ENCODE results near the gene RNASEH2A.

GRCh38 chr19:12836529-12836863, 30.1 kb downstream of the RNASEH2A start:
- TF ChIP-seq POLR2A (IDR thresholded peaks at IDR 0.05): no peak
- TF ChIP-seq, protein P1, sequence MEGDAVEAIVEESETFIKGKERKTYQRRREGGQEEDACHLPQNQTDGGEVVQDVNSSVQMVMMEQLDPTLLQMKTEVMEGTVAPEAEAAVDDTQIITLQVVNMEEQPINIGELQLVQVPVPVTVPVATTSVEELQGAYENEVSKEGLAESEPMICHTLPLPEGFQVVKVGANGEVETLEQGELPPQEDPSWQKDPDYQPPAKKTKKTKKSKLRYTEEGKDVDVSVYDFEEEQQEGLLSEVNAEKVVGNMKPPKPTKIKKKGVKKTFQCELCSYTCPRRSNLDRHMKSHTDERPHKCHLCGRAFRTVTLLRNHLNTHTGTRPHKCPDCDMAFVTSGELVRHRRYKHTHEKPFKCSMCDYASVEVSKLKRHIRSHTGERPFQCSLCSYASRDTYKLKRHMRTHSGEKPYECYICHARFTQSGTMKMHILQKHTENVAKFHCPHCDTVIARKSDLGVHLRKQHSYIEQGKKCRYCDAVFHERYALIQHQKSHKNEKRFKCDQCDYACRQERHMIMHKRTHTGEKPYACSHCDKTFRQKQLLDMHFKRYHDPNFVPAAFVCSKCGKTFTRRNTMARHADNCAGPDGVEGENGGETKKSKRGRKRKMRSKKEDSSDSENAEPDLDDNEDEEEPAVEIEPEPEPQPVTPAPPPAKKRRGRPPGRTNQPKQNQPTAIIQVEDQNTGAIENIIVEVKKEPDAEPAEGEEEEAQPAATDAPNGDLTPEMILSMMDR (IDR thresholded peaks at IDR 0.05): no peak
